Stimulated activated CD4-positive, alpha-beta T cell treated with anti-CD3 and anti-CD28 coated beads, TNF-alpha, amount 100 ng/mL, for 48 hours (primary cell): ENCODE results near the gene EPHA6.

Source experiments
- DNase-seq, 3 donors: peaks; one replicate each; pipeline ENCODE4 v3.0.0-alpha.2; 2020; ENCODE audit warnings: low read depth in 3 of 3

EPHA6 gene

DNA sequence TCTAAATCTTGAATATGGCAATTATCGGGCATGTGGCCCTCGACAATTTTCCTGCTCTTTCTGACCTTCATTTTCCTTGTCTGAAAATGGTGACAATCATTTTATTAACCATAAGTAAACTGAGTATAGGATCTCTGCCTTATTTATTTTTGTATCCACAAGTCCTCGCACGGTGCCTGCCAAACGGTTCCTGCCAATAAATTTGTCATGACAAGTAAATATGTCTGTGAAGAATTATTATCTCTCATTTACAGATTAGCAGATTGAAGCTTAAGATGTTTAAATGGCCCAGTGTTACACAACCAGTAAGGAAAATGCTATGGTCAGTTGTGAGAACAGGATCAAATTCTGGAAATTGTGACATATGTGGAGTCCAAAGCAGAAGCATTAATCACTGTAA, 884.3 kb downstream of the EPHA6 start:
- no peak for DNase-seq

DNA sequence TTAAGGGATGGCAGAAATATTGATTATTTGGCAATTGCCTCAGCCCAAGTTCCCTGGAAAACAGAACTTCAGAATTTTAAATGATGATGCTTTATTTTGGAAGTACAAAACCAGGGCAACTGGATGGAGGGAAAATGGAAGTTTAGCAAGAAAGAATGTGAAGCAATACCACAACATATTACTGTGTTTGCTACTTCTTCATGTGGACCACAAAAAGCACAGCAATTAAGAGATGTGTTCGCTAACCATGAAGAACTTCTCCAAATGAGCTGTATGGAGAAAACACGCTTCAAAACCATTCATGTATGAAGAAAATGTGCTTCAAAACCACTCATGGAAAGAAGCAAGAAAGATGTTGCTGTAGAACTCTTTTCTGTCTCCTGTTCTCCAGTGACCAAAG, 885.5 kb downstream of the EPHA6 start:
- DNase-seq = no peak

DNA sequence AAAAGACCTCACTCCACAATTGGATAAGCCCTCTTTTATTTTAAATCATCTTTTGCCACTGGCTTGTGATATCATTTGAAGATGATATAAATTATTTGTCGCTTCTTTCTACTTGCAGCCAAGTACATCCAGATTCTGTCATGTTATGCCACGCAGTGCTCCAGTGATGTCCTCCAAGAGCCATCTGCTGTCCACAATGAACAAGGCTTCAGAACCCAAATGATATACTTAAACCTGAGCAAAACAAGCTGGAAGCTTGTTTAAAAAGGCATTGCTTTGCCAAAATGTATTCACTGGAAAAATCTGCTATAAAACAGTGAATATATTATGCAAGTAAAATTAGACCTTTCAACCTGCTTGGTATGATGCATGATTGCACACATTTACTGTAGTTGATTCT, 891.4 kb downstream of the EPHA6 start:
- no peak for DNase-seq

- DNase-seq = no peak
Observed at GRCh38 chr3:97706226-97706625, 891.8 kb downstream of the EPHA6 start.

DNA sequence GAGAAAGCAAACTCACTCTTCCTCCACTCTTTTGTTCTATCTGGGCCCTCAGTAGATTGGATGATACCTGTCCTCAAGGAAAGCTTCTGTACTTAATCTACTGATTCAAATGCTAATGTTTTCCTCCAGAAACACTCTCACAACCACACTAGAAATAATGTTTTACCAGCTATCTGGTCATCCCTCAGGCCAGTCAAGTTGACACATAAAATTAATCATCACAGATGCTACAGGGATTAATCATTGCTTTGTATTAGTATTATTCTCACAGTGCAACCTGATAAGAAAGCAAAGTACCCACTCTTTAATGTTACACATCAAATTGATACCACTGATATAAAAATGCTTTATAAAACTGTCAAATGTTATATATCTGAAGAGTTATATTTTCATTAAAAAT, 897.3 kb downstream of the EPHA6 start:
- DNase-seq = no peak

GRCh38 chr3:97712919-97713318, 898.5 kb downstream of the EPHA6 start:
- DNase-seq = no peak

DNA sequence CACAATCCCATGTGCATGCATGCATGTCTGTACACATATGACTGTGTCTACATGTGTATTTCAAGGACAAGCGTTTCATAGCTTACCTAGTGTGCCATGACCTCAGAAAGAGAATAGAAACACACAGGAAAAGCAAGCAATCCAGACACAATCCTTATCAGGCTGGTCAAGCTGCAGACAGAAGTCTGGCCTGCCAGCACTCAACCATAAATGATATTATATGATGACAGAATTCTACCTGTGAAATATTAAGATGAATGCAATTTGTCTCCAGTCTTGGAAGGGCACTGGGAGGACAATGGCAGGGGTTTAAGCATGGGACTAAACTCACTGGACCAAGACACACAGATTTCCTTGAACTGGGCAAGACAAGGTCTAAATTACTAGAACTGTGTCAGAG, 899.2 kb downstream of the EPHA6 start:
- no peak for DNase-seq

GRCh38 chr3:97719156-97719821, 904.9 kb downstream of the EPHA6 start:
- DNase-seq = peak; percentile 17 to 47 (median 25)

DNA sequence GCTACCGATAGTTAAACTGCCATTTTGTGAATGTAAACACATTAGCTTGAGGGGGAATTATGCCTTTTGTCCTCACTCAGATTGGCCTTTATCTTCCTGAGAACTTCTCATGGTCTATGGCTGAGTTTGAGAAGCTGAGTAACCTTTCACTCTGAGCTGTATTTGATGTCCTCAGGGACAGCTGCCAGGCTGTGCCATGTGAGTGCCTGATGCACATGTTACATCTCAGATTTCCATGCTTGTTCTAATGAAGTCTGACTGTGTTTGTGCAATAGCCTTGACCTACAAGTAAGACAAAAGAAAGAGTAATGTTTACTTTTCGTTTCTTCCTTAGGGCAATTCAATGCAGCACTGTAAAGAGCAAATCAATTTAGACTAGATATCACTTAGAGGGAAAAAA, 906.0 kb downstream of the EPHA6 start:
- DNase-seq = no peak

DNA sequence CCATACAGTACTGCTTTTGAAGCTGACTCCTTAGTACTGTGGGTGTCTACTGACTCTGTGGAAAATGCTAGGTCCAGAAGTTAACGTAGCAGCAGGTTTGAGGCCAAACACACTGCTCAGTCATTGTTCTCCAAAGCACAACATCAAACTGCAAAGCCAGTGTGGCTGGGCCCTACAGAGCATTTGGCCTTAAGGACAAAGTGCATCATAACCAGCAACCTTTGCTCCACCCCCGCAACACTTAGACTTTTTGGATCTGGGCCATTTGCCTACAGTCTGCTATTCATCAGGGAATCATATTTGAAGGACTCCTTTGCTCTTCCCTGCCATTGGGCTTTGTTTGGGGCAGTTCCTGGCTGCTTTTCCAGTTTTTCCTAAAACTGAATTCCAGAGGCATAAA, 907.1 kb downstream of the EPHA6 start:
- DNase-seq = no peak

DNA sequence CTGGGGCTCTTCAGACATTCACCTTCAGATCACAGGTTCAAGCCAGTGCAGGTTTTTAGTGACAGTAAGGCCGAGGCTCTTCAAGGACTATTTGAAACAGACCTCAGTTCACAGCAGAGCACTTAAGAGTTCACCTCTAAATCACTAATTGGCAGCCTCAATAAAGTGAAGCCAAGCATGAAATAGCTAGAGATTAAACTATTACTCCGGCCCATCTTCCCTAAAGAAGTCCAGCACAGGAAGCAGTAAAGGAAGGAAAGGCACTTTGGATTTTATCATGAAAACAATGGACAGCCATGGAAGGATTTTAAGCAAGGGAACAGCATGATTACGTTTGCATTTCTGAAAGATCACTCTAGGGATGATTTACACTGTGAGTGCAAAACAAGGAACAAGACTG, 922.5 kb downstream of the EPHA6 start:
- no peak for DNase-seq

DNA sequence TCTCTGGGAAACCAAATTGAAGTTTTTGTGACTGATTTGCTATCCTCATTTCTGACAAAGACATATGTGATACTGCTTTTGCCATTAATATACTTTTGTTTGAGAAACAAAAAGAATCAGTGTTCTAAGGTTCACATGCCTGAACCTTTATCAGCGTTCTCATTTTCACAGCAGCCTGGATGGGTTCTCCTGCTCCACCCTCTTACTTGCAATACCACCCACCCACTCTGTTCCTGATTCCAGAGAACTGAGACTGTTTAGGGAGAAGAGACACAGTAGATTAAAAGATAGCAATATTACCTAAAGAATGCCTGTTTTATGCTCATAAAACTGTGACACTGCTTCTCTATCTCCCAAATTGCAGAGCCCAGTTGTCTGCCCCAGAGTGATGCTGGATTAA, 924.4 kb downstream of the EPHA6 start:
- DNase-seq = no peak

- no peak for DNase-seq
Observed at GRCh38 chr3:97742036-97742435, 927.6 kb downstream of the EPHA6 start.

- DNase-seq = no peak
Observed at GRCh38 chr3:97744289-97744688, 929.9 kb downstream of the EPHA6 start.

DNA sequence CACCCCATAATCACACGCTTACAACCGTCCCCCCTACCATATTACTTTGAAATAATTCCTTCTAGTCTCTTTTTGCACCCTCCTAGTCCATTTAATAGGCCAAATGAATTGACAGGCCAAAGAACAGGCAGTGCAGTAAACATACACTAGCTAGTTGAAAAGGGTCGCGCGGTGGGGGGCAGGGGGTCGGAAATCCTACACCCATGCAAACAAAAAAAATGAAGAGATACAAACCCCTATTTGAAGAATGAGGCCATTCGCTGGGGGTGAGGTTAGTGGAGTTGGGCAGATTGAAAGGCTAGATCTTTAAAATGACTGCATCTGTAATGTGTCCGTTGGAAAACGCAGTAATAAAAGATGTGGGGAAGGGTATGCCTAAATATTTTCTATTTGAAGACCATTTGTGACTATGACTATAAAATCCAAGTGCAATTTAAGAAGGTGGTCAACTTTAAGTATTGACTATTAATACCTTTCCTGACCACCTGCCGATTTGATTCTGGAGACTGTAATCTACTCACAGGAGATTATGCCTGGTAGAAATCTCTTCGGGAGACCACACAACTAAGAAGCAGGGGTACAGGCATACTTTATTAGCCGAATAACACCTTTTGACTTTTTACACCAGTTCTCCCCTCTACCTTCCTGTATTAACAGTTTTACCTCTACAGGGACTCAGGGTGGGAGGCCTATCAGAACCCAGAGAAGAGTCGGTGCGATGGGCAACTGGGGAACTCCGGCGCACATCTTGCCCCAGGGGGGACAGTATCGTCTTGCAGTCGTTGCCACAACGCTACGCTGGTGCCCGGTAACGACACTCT, 949.4 kb downstream of the EPHA6 start:
- DNase-seq = peak in 1 of 3 donors; percentile 2

GRCh38 chr3:97764407-97765238, 950.2 kb downstream of the EPHA6 start, which contains the start of gene ARL6:
TSS of gene ARL6 (plus strand) at chr3:97764758. CDS start at chr3:97768108, 3,350 bp downstream.
- DNase-seq = peak; percentile 48 to 64 (median 62)

DNA sequence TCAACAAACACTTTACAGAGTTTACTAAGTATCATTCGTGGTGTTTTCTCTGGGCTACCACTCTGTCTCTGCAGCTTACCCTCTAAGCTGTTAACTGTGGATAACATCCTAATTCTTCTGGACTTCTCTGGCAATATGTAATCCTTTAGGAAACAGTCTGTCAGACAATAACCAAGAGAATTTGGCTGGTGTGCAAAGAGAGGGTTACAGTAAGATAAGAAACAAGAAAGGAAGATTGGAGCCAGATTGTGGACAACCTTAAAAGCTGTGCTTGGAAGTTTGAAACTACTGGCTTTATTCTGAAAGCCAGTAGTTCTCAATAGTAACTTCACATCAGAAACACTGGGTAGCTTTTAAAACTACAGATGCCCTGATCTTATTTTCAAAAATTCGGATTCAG, 950.9 kb downstream of the EPHA6 start:
- no peak for DNase-seq

DNA sequence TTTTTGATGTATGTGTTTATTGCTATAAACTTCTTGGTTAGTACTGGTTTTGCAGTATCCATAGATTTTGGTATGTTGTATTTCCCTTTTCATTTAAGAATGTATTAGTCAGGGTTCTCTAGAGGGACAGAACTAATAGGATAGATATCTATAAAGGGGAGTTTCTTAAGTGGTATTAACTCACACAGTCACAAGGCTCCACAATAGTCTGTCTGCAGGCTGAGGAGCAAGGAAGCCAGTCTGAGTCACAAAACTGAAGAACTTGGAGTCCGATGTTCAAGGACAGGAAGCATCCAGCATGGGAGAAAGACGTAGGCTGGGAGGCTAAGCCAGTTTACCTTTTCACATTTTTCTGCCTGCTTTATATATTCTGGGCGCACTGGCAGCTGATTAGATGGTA, 958.5 kb downstream of the EPHA6 start:
- no peak for DNase-seq

DNA sequence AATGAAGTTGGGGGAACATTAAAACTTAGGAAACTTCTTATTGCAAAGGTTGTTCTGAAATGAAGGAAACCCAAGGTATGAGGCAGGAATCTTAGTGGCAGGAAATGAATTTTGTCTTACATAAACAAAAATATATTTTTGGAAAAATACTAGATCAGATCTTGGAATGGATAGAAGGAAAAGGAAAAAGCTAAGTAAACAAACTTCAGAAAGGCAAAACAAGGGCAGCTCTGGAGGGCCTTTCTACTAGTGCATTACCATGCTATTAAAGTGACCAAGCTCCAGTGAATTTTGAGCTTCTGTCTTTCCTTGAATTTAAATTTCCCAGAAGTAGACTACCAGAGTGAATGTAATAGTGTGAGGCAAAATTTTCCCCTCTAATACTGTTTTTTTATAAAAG, 963.8 kb downstream of the EPHA6 start:
- no peak for DNase-seq

GRCh38 chr3:97793420-97794019, 979.1 kb downstream of the EPHA6 start:
- no peak for DNase-seq

GRCh38 chr3:97795951-97796350, 981.6 kb downstream of the EPHA6 start:
- DNase-seq = no peak
